Measurements from ENCODE around the gene SMAD9. TPM values are rescaled to one million over a fixed set of nuclear protein-coding genes. Genes with fewer than 3 reads are reported as not detected.

Gene SMAD9
- polyA plus RNA-seq, 1 of the 3 experiments (the other 2 are of a cell fraction) = 3.1 TPM

Other genes with a start within 250 kb of the SMAD9 start
- gene SERTM1, start 246.2 kb downstream of the SMAD9 start, polyA plus RNA-seq (2012; rRNA removed) = 0.05 and 0.06 TPM in 2 replicates
- 4.1 and 5.0 TPM in 2 replicates for gene RFXAP, start 101.0 kb downstream of the SMAD9 start, polyA plus RNA-seq (2012; rRNA removed)
- gene ALG5, start 79.1 kb upstream of the SMAD9 start, polyA plus RNA-seq (2012; rRNA removed) = 24.2 and 30.4 TPM in 2 replicates
- 29.0 TPM in 2 replicates for gene EXOSC8, start 80.5 kb upstream of the SMAD9 start, polyA plus RNA-seq (2012; rRNA removed)
- gene SUPT20H, start 139.4 kb upstream of the SMAD9 start, polyA plus RNA-seq (2012; rRNA removed) = 39.4 and 59.0 TPM in 2 replicates
- not detected in 2 replicates for gene CSNK1A1L, start 185.4 kb upstream of the SMAD9 start, polyA plus RNA-seq (2012; rRNA removed)